ENCODE measurements around the gene GARIN1A.
"Not testable (repeated sequence)": the region's sequence is repeated elsewhere in the genome, so short reads cannot be mapped to it uniquely, and the experiment has no call there.

DNA sequence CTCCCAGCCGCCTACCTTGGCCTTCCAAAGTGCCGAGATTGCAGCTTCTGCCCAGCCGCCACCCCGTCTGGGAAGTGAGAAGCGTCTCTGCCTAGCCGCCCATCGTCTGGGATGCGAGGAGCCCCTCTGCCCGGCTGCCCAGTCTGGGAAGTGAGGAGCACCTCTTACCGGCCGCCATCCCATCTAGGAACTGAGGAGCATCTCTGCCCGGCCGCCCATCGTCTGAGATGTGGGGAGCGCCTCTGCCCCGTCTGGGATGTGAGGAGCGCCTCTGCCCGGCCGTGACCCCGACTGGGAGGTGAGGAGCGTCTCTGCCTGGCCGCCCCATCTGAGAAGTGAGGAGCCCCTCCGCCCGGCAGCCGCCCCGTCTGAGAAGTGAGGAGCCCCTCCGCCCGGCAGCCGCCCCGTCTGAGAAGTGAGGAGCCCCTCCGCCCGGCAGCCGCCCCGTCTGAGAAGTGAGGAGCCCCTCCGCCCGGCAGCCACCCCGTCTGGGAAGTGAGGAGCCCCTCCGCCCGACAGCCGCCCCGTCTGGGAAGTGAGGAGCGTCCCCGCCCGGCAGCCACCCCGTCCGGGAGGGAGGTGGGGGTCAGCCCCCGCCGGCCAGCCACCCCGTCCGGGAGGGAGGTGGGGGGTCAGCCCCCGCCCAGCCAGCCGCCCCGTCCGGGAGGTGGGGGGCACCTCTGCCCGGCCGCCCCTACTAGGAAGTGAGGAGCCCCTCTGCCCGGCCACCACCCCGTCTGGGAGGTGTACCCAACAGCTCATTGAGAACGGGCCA lies 17.3 kb downstream of the GARIN1A start:
- not testable (repeated sequence) for TF ChIP-seq ZNF146 (tag by site-specific recombination; IDR thresholded peaks at IDR 0.05); ZSCAN5A (tag by site-specific recombination; IDR thresholded peaks at IDR 0.05); TCF7L2 (IDR thresholded peaks at IDR 0.05; ENCODE audit: borderline replicate concordance, low read depth, low read length); REST (tag by site-specific recombination; IDR thresholded peaks at IDR 0.05); ZNF560 (tag by site-specific recombination; IDR thresholded peaks at IDR 0.05; ENCODE audit: borderline replicate concordance)

Data from HEK293 (cell line).